ENCODE results near the gene GLS2. TPM values are rescaled to one million over a fixed set of nuclear protein-coding genes. Genes with fewer than 3 reads are reported as not detected.

The GLS2 gene
- total and polyA plus RNA-seq, 2 donors (not counting 1 experiment from before 2014, with no cell fraction given) = 0.03 to 0.17 TPM

- no peaks in the 10 kb centered on the region for H4K20me1 ChIP-seq (ENCODE audit: control insufficient read depth, extremely low read depth, insufficient read depth, low read length)
- H3K4me1 ChIP-seq (ENCODE audit: control insufficient read depth, extremely low read depth, insufficient read depth, low read length) = no peaks in the 10 kb centered on the region
- no peak for DNase-seq (ENCODE audit: low read depth in 2 of 2)
- no peaks in the 10 kb centered on the region for H3K27me3 ChIP-seq (ENCODE audit: control insufficient read depth, insufficient read depth, low read length)
- no peak overlapping the region for H3K4me3 ChIP-seq (replicated peaks in 1 of 4; ENCODE audit: control extremely low read depth in 1 of 4, insufficient read depth in 1 of 4, low read depth in 3 of 4, low read length in 4 of 4)
- peaks cover 2% of the 10 kb centered on the region for H3K36me3 ChIP-seq (ENCODE audit: control insufficient read depth, insufficient read depth, low read length)
- no peak overlapping the region for H2AFZ ChIP-seq (ENCODE audit: low read length)
- no peak for TF ChIP-seq EZH2 (IDR thresholded peaks at IDR 0.05; ENCODE audit: low read length, missing control alignments)
- TF ChIP-seq, protein P1, sequence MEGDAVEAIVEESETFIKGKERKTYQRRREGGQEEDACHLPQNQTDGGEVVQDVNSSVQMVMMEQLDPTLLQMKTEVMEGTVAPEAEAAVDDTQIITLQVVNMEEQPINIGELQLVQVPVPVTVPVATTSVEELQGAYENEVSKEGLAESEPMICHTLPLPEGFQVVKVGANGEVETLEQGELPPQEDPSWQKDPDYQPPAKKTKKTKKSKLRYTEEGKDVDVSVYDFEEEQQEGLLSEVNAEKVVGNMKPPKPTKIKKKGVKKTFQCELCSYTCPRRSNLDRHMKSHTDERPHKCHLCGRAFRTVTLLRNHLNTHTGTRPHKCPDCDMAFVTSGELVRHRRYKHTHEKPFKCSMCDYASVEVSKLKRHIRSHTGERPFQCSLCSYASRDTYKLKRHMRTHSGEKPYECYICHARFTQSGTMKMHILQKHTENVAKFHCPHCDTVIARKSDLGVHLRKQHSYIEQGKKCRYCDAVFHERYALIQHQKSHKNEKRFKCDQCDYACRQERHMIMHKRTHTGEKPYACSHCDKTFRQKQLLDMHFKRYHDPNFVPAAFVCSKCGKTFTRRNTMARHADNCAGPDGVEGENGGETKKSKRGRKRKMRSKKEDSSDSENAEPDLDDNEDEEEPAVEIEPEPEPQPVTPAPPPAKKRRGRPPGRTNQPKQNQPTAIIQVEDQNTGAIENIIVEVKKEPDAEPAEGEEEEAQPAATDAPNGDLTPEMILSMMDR (conservative IDR thresholded peaks at IDR 0.05 in 1 of 2, IDR thresholded peaks at IDR 0.05 in 1 of 2; ENCODE audit: low read depth in 1 of 2, low read length in 2 of 2) = no peak
- H3K9ac ChIP-seq (ENCODE audit: insufficient read depth, low read length) = no peak overlapping the region
- no peaks in the 10 kb centered on the region for H3K9me3 ChIP-seq (ENCODE audit: control insufficient read depth, insufficient read depth, low read depth, low read length)
- H3K4me2 ChIP-seq (ENCODE audit: extremely low read depth, insufficient read depth, low read length) = no peak overlapping the region
- H3K27ac ChIP-seq (ENCODE audit: insufficient read depth, low read length) = no peak overlapping the region
- H3K79me2 ChIP-seq (ENCODE audit: control insufficient read depth, insufficient read depth, low read length) = peaks cover 8% of the 10 kb centered on the region
Measured at GRCh38 chr12:56434828-56435227, 53.1 kb downstream of the GLS2 start.

DNA sequence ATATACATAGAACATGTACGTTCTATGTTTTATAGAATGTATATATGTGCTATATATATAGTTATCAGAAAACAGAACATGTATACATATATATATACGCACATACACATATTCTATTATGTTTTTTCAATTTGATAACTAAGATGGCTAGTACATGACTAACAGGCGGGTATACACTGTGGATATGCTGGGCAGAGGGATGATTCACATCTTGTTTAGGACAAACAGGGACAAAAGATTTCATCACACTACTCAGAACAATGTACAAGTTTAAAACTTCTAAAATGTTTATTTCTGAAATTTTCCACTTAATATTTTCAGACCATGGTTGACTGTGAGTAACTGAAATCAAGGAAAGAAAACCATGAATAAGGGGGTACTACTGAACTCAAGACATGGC lies 56.1 kb downstream of the GLS2 start:
- Histone ChIP-seq H3K27ac (ENCODE audit: insufficient read depth, low read length) (no peak overlapping the region), H3K79me2 (ENCODE audit: control insufficient read depth, insufficient read depth, low read length) (peaks cover 4% of the 10 kb centered on the region), H3K4me2 (ENCODE audit: extremely low read depth, insufficient read depth, low read length) (no peak overlapping the region), H3K4me1 (ENCODE audit: control insufficient read depth, extremely low read depth, insufficient read depth, low read length) (no peaks in the 10 kb centered on the region), H4K20me1 (ENCODE audit: control insufficient read depth, extremely low read depth, insufficient read depth, low read length) (no peaks in the 10 kb centered on the region), H3K36me3 (ENCODE audit: control insufficient read depth, insufficient read depth, low read length) (peaks cover 4% of the 10 kb centered on the region), H2AFZ (ENCODE audit: low read length) (no peak overlapping the region), H3K9me3 (ENCODE audit: control insufficient read depth, insufficient read depth, low read depth, low read length) (no peaks in the 10 kb centered on the region), H3K4me3 (replicated peaks in 1 of 4; ENCODE audit: control extremely low read depth in 1 of 4, insufficient read depth in 1 of 4, low read depth in 3 of 4, low read length in 4 of 4) (no peak overlapping the region), H3K9ac (ENCODE audit: insufficient read depth, low read length) (no peak overlapping the region), H3K27me3 (ENCODE audit: control insufficient read depth, insufficient read depth, low read length) (no peaks in the 10 kb centered on the region)
- no peak for DNase-seq (ENCODE audit: low read depth in 2 of 2)
- TF ChIP-seq, protein P1 (conservative IDR thresholded peaks at IDR 0.05 in 1 of 2, IDR thresholded peaks at IDR 0.05 in 1 of 2; ENCODE audit: low read depth in 1 of 2, low read length in 2 of 2) = no peak
- TF ChIP-seq EZH2 (IDR thresholded peaks at IDR 0.05; ENCODE audit: low read length, missing control alignments) = no peak

DNA sequence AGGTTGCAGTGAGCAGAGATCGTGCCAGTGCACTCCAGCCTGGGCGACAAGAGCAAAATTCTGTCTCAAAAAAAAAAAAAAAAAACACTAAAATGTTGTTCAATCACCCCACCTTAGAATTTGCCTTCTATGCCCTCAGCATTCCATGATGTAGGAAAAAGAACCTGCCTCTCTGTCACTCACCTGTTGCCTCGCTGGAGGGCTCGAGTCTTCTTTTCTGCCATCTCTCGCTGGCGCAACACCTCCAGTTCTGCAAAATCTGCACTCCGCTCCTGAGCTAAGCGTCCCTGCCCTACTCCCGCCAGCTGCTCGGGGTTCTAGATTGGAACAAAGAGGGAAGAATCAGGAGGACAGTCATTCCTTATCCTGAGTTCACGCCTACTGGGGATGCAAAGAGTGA lies 56.7 kb downstream of the GLS2 start:
- H2AFZ ChIP-seq (ENCODE audit: low read length) = no peak overlapping the region
- H3K27ac ChIP-seq (ENCODE audit: insufficient read depth, low read length) = no peak overlapping the region
- TF ChIP-seq, protein P1 (conservative IDR thresholded peaks at IDR 0.05 in 1 of 2, IDR thresholded peaks at IDR 0.05 in 1 of 2; ENCODE audit: low read depth in 1 of 2, low read length in 2 of 2) = no peak
- TF ChIP-seq EZH2 (IDR thresholded peaks at IDR 0.05; ENCODE audit: low read length, missing control alignments) = no peak
- H3K9ac ChIP-seq (ENCODE audit: insufficient read depth, low read length) = no peak overlapping the region
- no peaks in the 10 kb centered on the region for H3K9me3 ChIP-seq (ENCODE audit: control insufficient read depth, insufficient read depth, low read depth, low read length)
- no peak overlapping the region for H3K4me3 ChIP-seq (replicated peaks in 1 of 4; ENCODE audit: control extremely low read depth in 1 of 4, insufficient read depth in 1 of 4, low read depth in 3 of 4, low read length in 4 of 4)
- H3K36me3 ChIP-seq (ENCODE audit: control insufficient read depth, insufficient read depth, low read length) = peaks cover 4% of the 10 kb centered on the region
- no peak overlapping the region for H3K4me2 ChIP-seq (ENCODE audit: extremely low read depth, insufficient read depth, low read length)
- H4K20me1 ChIP-seq (ENCODE audit: control insufficient read depth, extremely low read depth, insufficient read depth, low read length) = no peaks in the 10 kb centered on the region
- H3K27me3 ChIP-seq (ENCODE audit: control insufficient read depth, insufficient read depth, low read length) = no peaks in the 10 kb centered on the region
- no peak for DNase-seq (ENCODE audit: low read depth in 2 of 2)
- peaks cover 3% of the 10 kb centered on the region for H3K79me2 ChIP-seq (ENCODE audit: control insufficient read depth, insufficient read depth, low read length)
- H3K4me1 ChIP-seq (ENCODE audit: control insufficient read depth, extremely low read depth, insufficient read depth, low read length) = no peaks in the 10 kb centered on the region
